HepG2 (cell line): Measurements from ENCODE around the gene KDM2B. TPM values are rescaled to one million over a fixed set of nuclear protein-coding genes. Genes with fewer than 3 reads are reported as not detected.
A peak's percentile ranks its signal among the peaks of the same experiment; 100 is the strongest.

Experiments
- BCLAF1 ChIP-seq: fragments of 450-650 bp; IDR thresholded peaks from 2 replicates; pipeline ENCODE4 v1.6.1; 2017; ENCODE audit warnings: mild to moderate bottlenecking
- CBX2 ChIP-seq, 2 experiments: fragments of 200-600 bp in 1 of 2; sonication (generic); formaldehyde crosslinking in 1 of 2; IDR thresholded peaks; 2 replicates each; pipeline versions ENCODE4 v1.7.0 to v1.8.1; 2018 to 2022; ENCODE audit warnings: low read depth in 2 of 2, low read length in 1 of 2, mild to moderate bottlenecking in 1 of 2, missing genetic modification reagents in 1 of 2
- DR1 ChIP-seq: sonication (generic); formaldehyde crosslinking; IDR thresholded peaks from 2 replicates; pipeline ENCODE4 v1.8.0; 2021; ENCODE audit warnings: mild to moderate bottlenecking, missing genetic modification reagents, inconsistent platforms
- ISL2 ChIP-seq: sonication (generic); formaldehyde crosslinking; IDR thresholded peaks from 2 replicates; pipeline ENCODE4 v1.5.0; 2020; ENCODE audit warnings: missing genetic modification reagents
- JDP2 ChIP-seq: sonication (generic); formaldehyde crosslinking; IDR thresholded peaks from 2 replicates; pipeline ENCODE4 v1.8.1; 2022; ENCODE audit warnings: missing genetic modification reagents, borderline replicate concordance
- KIAA2018 ChIP-seq: sonication (generic); formaldehyde crosslinking; IDR thresholded peaks from 2 replicates; pipeline ENCODE4 v1.5.0; 2020; ENCODE audit warnings: mild to moderate bottlenecking, missing genetic modification reagents, borderline replicate concordance
- MBNL3 ChIP-seq: fragments of 250-450 bp; sonication (Bioruptor Pico); conservative IDR thresholded peaks from 2 replicates; pipeline ENCODE4 v1.8.0; 2022; ENCODE audit warnings: mild to moderate bottlenecking, inconsistent platforms
- RELA ChIP-seq: sonication (generic); formaldehyde crosslinking; IDR thresholded peaks from 2 replicates; pipeline ENCODE4 v1.4.0; 2020; ENCODE audit warnings: missing genetic modification reagents
- TRIM22 ChIP-seq: fragments of 450-650 bp; IDR thresholded peaks from 2 replicates; pipeline ENCODE4 v1.6.1; 2017
- ZBED4 ChIP-seq: sonication (generic); formaldehyde crosslinking; IDR thresholded peaks from 2 replicates; pipeline ENCODE4 v1.4.0; 2020; ENCODE audit warnings: missing genetic modification reagents, borderline replicate concordance
- polyA plus RNA-seq, 8 experiments: library from polyadenylated mRNA; depleted of rRNA in 3 of 8; stranded (reverse) in 7 of 8; unstranded in 1 of 8; fragments of >200 nt; fragmentation: Illumina TruSeq in 4 of 8; extraction: Trizol in 4 of 8; gene quantifications; 2 replicates each; pipeline versions ENCODE4 v1.2.1 to v1.2.3, GENCODE V29; 2011 to 2016; ENCODE audit warnings: low read depth in 4 of 8, missing spikeins in 1 of 8, mixed read lengths in 1 of 8; ENCODE audit not compliant: insufficient read depth in 1 of 8
- total RNA-seq, 5 experiments: library from RNA; depleted of rRNA; stranded (reverse); fragments of >200 nt; fragmentation: Illumina TruSeq; extraction: Trizol; gene quantifications; 2 replicates each; pipeline ENCODE4 v1.2.3, GENCODE V29; 2016; ENCODE audit warnings: low read depth in 1 of 5

Gene KDM2B
- total and polyA plus RNA-seq, 2 of the 13 experiments (the other 11 are each of a cell fraction or from before 2014, with no cell fraction given) = 17.5 to 26.1 TPM

GRCh38 chr12:121399391-121400331 lies 181.2 kb downstream of the KDM2B start, which contains the start of gene RNF34 (continued):
- TF ChIP-seq BCLAF1 = no peak
- TF ChIP-seq MBNL3 = no peak
- TF ChIP-seq ISL2 = 0 out of 2 replicates have a peak, but pooled peaks have one; percentile 12
- TF ChIP-seq CBX2 (IDR thresholded peaks at IDR 0.05; ENCODE audit: low read depth, low read length) = no peak
- no peak for TF ChIP-seq CBX2 (CRISPR knock-in tag; IDR thresholded peaks at IDR 0.05; ENCODE audit: low read depth)
- no peak for TF ChIP-seq RELA
- peak; percentile 95 for TF ChIP-seq DR1 (CRISPR knock-in tag)
- no peak for TF ChIP-seq TRIM22
- TF ChIP-seq ZBED4 (CRISPR knock-in tag) = no peak; the same call in 1 of the 2 replicates
- no peak for TF ChIP-seq JDP2 (CRISPR knock-in tag)
- 0 out of 2 replicates have a peak, but pooled peaks have one; percentile 22 for TF ChIP-seq KIAA2018
